ENCODE results near the gene TMEM130. TPM values are rescaled to one million over a fixed set of nuclear protein-coding genes. Genes with fewer than 3 reads are reported as not detected.

Gene TMEM130
- under 1 TPM in 1 of 2 experiments, not detected in 1; 0.23 TPM for total RNA-seq

GRCh38 chr7:98869597-98870120 is at the start of gene TMEM130:
Gene TMEM130, minus strand, starts transcription at chr7:98870014. Its CDS starts 153 bp downstream, at chr7:98869861.
- no peaks in the 10 kb centered on the region for H3K9me3 Mint-ChIP-seq (ENCODE audit: low read depth)
- intact Hi-C loops (cut with DNase I, micrococcal nuclease) = loop anchor here in 1 of 2 experiments (1.0 kb wide), 1 partner anchor 9 kb away; the partner anchor contains the start of gene TRRAP
- no peak within 1 kb of the TSS for H3K27ac Mint-ChIP-seq
- H3K27me3 Mint-ChIP-seq = peaks cover 9% of the 10 kb centered on the region
- H3K4me1 Mint-ChIP-seq = peaks cover 2% of the 10 kb centered on the region
- CTCF ChIA-PET = interaction anchor here (1.2 to 1.6 kb wide), 2 partner anchors 9 to 10 kb away, joined by 4 to 5 read pairs; partner anchors contain the start of gene TRRAP
- H3K36me3 Mint-ChIP-seq (ENCODE audit: low read depth) = no peaks in the 10 kb centered on the region
- POLR2A ChIA-PET = no interaction called here
- peak; percentile 16 for ATAC-seq
- peak within 1 kb of the TSS; percentile 66 for H3K4me3 Mint-ChIP-seq
- peak; percentile 18 for DNase-seq

GRCh38 chr7:98917331-98917730 is 47.5 kb upstream of the TMEM130 start:
- intact Hi-C loops (cut with DNase I, micrococcal nuclease) = no loop called here

DNA sequence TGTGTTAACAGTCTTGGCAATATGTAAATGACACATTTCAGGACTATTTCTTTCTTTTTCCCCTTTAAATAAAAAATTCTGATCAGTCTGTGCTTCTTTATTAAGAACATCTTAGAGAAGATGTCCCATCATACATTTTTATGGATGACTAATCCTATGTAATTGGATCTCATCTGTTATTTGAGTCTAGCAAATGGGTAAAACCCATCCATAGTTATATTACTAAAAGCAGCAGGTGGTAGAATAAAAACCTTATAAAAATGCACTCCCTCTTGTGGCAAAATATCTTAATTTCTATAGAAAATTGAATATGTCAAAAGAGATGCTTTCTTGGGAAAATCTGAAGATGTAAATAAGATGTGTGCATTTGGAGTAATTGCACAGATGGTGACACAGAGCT is 43.8 kb upstream of the TMEM130 start:
- intact Hi-C loops (cut with DNase I, micrococcal nuclease) = no loop called here
- H3K27ac Mint-ChIP-seq = no peak overlapping the region
- peaks cover 46% of the 10 kb centered on the region for H3K36me3 Mint-ChIP-seq (ENCODE audit: low read depth)
- ChIA-PET POLR2A (interaction anchor here (0.5 kb wide), 1 partner anchor 562 kb away, joined by 11 read pairs; no protein-coding TSS in a partner anchor), CTCF (interaction anchor here (1.2 kb wide), 1 partner anchor 20 kb away, joined by 3 read pairs; no protein-coding TSS in a partner anchor)
- ATAC-seq (no peak), DNase-seq (no peak)
- H3K9me3 Mint-ChIP-seq (ENCODE audit: low read depth) = no peaks in the 10 kb centered on the region
- H3K4me3 Mint-ChIP-seq = no peak overlapping the region
- no peaks in the 10 kb centered on the region for H3K4me1 Mint-ChIP-seq
- H3K27me3 Mint-ChIP-seq = no peaks in the 10 kb centered on the region

More at GRCh38 chr7:98917331-98917730, 47.5 kb upstream of the TMEM130 start:
- ChIA-PET CTCF (no interaction called here), POLR2A (interaction anchor here (0.6 kb wide), 1 partner anchor 13 kb away, joined by 3 read pairs; no protein-coding TSS in a partner anchor)
- no peak for DNase-seq
- H3K4me3 Mint-ChIP-seq = no peak overlapping the region
- ATAC-seq = no peak
- H3K36me3 Mint-ChIP-seq (ENCODE audit: low read depth) = peaks cover 53% of the 10 kb centered on the region
- H3K27ac Mint-ChIP-seq = no peak overlapping the region
- no peaks in the 10 kb centered on the region for H3K9me3 Mint-ChIP-seq (ENCODE audit: low read depth)
- H3K4me1 Mint-ChIP-seq = no peaks in the 10 kb centered on the region
- no peaks in the 10 kb centered on the region for H3K27me3 Mint-ChIP-seq

- H3K36me3 Mint-ChIP-seq (ENCODE audit: low read depth) = peaks cover 47% of the 10 kb centered on the region
- ChIA-PET POLR2A (no interaction called here), CTCF (interaction anchor here (0.8 kb wide), 1 partner anchor 533 kb away, joined by 5 read pairs; no protein-coding TSS in a partner anchor)
- H3K4me1 Mint-ChIP-seq = no peaks in the 10 kb centered on the region
- no peak for DNase-seq
- H3K27ac Mint-ChIP-seq = no peak overlapping the region
- no peaks in the 10 kb centered on the region for H3K27me3 Mint-ChIP-seq
- H3K9me3 Mint-ChIP-seq (ENCODE audit: low read depth) = no peaks in the 10 kb centered on the region
- no peak for ATAC-seq
- intact Hi-C loops (cut with DNase I, micrococcal nuclease) = no loop called here
- H3K4me3 Mint-ChIP-seq = no peak overlapping the region
Observed at GRCh38 chr7:98913026-98913425, 43.2 kb upstream of the TMEM130 start.

GRCh38 chr7:98911916-98912315 is 42.1 kb upstream of the TMEM130 start:
- ATAC-seq = no peak
- no peaks in the 10 kb centered on the region for H3K9me3 Mint-ChIP-seq (ENCODE audit: low read depth)
- intact Hi-C loops (cut with DNase I, micrococcal nuclease) = no loop called here
- no peak for DNase-seq
- H3K27me3 Mint-ChIP-seq = no peaks in the 10 kb centered on the region
- no peak overlapping the region for H3K4me3 Mint-ChIP-seq
- H3K27ac Mint-ChIP-seq = no peak overlapping the region
- peaks cover 45% of the 10 kb centered on the region for H3K36me3 Mint-ChIP-seq (ENCODE audit: low read depth)
- ChIA-PET POLR2A (no interaction called here), CTCF (no interaction called here)
- H3K4me1 Mint-ChIP-seq = no peaks in the 10 kb centered on the region

GRCh38 chr7:98910427-98910826 is 40.6 kb upstream of the TMEM130 start:
- POLR2A ChIA-PET = no interaction called here
- intact Hi-C loops (cut with DNase I, micrococcal nuclease) = no loop called here
- Mint-ChIP-seq H3K27ac (no peak overlapping the region), H3K36me3 (ENCODE audit: low read depth) (peaks cover 47% of the 10 kb centered on the region), H3K9me3 (ENCODE audit: low read depth) (no peaks in the 10 kb centered on the region), H3K4me1 (no peaks in the 10 kb centered on the region), H3K4me3 (no peak overlapping the region), H3K27me3 (no peaks in the 10 kb centered on the region)
- no peak for DNase-seq
- ATAC-seq = no peak
- CTCF ChIA-PET = no interaction called here

DNA sequence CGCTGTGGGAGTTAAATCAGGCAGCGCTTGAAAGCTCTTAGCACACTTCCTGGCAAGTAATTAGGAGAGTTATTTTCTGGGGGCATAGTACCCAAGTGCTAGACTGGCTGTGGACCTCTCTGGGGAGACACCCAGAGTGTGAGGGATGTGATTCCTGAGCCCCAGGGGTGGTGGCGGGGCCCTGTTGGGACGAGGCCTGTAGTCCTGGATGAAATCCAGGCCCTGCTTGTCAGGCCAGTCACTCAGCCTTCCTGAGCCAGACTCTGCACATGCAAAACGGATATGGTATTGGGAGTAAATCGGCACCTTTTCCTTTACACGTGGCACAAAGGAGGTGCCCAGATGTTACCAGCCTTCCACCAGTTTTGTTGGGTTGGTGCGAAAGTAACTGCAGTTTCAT is 39.7 kb upstream of the TMEM130 start:
- peaks cover 56% of the 10 kb centered on the region for H3K36me3 Mint-ChIP-seq (ENCODE audit: low read depth)

GRCh38 chr7:98908585-98908984 is 38.8 kb upstream of the TMEM130 start:
- ATAC-seq (no peak), DNase-seq (no peak)
- Mint-ChIP-seq H3K9me3 (ENCODE audit: low read depth) (no peaks in the 10 kb centered on the region), H3K27me3 (no peaks in the 10 kb centered on the region), H3K27ac (no peak overlapping the region), H3K36me3 (ENCODE audit: low read depth) (peaks cover 58% of the 10 kb centered on the region), H3K4me3 (no peak overlapping the region), H3K4me1 (no peaks in the 10 kb centered on the region)
- CTCF ChIA-PET = interaction anchor here (0.8 to 1.5 kb wide), 2 partner anchors 27 to 786 kb away, joined by 3 read pairs; no protein-coding TSS in a partner anchor
- intact Hi-C loops (cut with DNase I, micrococcal nuclease) = no loop called here
- POLR2A ChIA-PET = interaction anchor here (0.6 to 0.8 kb wide), 2 partner anchors 14 to 442 kb away, joined by 3 read pairs; no protein-coding TSS in a partner anchor

More for the DNA sequence above, 39.7 kb upstream of the TMEM130 start:
- no peaks in the 10 kb centered on the region for H3K4me1 Mint-ChIP-seq
- DNase-seq (no peak), ATAC-seq (no peak)
- no peaks in the 10 kb centered on the region for H3K27me3 Mint-ChIP-seq
- ChIA-PET CTCF (no interaction called here), POLR2A (no interaction called here)
- no peak overlapping the region for H3K27ac Mint-ChIP-seq
- H3K4me3 Mint-ChIP-seq = no peak overlapping the region
- intact Hi-C loops (cut with DNase I, micrococcal nuclease) = no loop called here
- no peaks in the 10 kb centered on the region for H3K9me3 Mint-ChIP-seq (ENCODE audit: low read depth)

DNA sequence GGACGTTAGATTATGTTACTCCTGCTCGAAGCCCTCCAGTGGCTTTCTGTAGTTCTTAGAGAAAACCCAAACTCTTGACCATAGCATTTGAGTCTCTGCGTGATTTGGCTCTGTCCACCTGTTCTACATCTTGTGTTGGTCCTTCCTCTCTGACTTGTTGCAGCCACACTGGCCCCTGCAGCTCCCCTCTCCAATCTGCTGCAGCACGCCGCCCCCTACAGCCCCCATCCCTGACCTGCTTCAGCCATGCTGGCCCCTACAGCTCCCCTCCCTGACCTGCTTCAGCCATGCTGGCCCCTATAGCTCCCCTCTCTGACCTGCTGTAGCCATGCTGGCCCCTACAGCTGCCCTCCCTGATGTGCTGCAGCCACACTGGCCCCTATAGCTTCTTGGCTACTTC is 37.8 kb upstream of the TMEM130 start:
- Mint-ChIP-seq H3K4me3 (no peak overlapping the region), H3K27ac (no peak overlapping the region), H3K36me3 (ENCODE audit: low read depth) (peaks cover 54% of the 10 kb centered on the region), H3K27me3 (no peaks in the 10 kb centered on the region), H3K9me3 (ENCODE audit: low read depth) (no peaks in the 10 kb centered on the region), H3K4me1 (no peaks in the 10 kb centered on the region)
- POLR2A ChIA-PET = interaction anchor here (0.5 to 0.8 kb wide), 2 partner anchors 39 to 443 kb away, joined by 3 to 10 read pairs; no protein-coding TSS in a partner anchor
- CTCF ChIA-PET = interaction anchor here (0.7 to 1.5 kb wide), 4 partner anchors 14 to 785 kb away, joined by 3 read pairs; no protein-coding TSS in a partner anchor
- ATAC-seq (no peak), DNase-seq (no peak)
- intact Hi-C loops (cut with DNase I, micrococcal nuclease) = no loop called here

DNA sequence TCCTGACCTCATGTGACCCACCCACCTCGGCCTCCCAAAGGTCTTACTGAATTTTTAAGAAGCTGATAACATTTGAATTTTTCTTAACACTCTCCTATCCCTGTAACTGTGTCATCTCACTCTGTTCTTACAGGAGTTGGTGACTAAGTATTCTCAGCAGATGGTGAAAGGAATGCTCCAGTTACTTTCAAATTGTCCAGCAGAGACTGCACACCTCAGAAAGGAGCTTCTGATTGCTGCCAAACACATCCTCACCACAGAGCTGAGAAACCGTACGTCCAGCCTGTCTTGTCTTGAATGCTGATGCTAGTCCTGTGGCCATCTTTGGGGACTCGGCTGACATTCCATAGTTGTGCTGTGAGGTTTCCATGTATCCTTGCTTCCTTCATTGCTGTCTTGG is 33.4 kb upstream of the TMEM130 start:
- Mint-ChIP-seq H3K4me3 (no peak overlapping the region), H3K27ac (no peak overlapping the region), H3K27me3 (no peaks in the 10 kb centered on the region), H3K36me3 (ENCODE audit: low read depth) (peaks cover 65% of the 10 kb centered on the region), H3K4me1 (no peaks in the 10 kb centered on the region), H3K9me3 (ENCODE audit: low read depth) (no peaks in the 10 kb centered on the region)
- POLR2A ChIA-PET = no interaction called here
- CTCF ChIA-PET = interaction anchor here (0.9 to 1.3 kb wide), 3 partner anchors 20 to 27 kb away, joined by 3 read pairs; no protein-coding TSS in a partner anchor
- intact Hi-C loops (cut with DNase I, micrococcal nuclease) = no loop called here
- no peak for DNase-seq
- ATAC-seq = no peak

- no peak for DNase-seq
- POLR2A ChIA-PET = no interaction called here
- intact Hi-C loops (cut with DNase I, micrococcal nuclease) = no loop called here
- Mint-ChIP-seq H3K27ac (no peak overlapping the region), H3K4me3 (no peak overlapping the region), H3K9me3 (ENCODE audit: low read depth) (no peaks in the 10 kb centered on the region), H3K27me3 (no peaks in the 10 kb centered on the region), H3K4me1 (no peaks in the 10 kb centered on the region), H3K36me3 (ENCODE audit: low read depth) (peaks cover 64% of the 10 kb centered on the region)
- CTCF ChIA-PET = interaction anchor here (0.6 to 1.1 kb wide), 2 partner anchors 19 to 678 kb away, joined by 3 read pairs; no protein-coding TSS in a partner anchor
- ATAC-seq = no peak
Observed at GRCh38 chr7:98902523-98902922, 32.7 kb upstream of the TMEM130 start.

DNA sequence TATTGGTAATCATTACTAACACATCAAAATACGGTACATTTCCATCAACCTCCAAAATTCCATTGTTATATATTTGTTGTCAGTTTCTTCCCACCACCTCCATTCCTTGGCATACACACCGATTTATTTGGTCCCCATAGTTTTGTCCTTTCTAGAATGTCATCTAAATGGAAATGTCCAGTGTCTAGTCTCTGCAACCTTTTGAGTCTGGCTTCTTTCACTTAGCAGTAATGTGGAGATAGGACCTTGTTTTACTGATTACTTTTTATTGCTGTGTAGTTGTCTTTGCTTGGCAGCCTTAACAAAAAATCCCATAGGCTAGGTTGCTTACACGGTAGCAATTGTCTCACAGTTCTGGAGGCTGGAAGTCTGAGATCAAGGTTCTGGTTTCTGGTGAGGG is 31.0 kb upstream of the TMEM130 start:
- POLR2A ChIA-PET = no interaction called here
- no peak overlapping the region for H3K27ac Mint-ChIP-seq
- DNase-seq = no peak
- CTCF ChIA-PET = no interaction called here
- H3K9me3 Mint-ChIP-seq (ENCODE audit: low read depth) = no peaks in the 10 kb centered on the region
- H3K4me1 Mint-ChIP-seq = no peaks in the 10 kb centered on the region
- H3K4me3 Mint-ChIP-seq = no peak overlapping the region
- intact Hi-C loops (cut with DNase I, micrococcal nuclease) = no loop called here
- ATAC-seq = no peak
- peaks cover 70% of the 10 kb centered on the region for H3K36me3 Mint-ChIP-seq (ENCODE audit: low read depth)
- no peaks in the 10 kb centered on the region for H3K27me3 Mint-ChIP-seq

All from activated CD4-positive, alpha-beta T cell treated with anti-CD3 and anti-CD28 coated beads for 36 hours (primary cell).